ENCODE results near the gene HK2. TPM values are rescaled to one million over a fixed set of nuclear protein-coding genes. Genes with fewer than 3 reads are reported as not detected.

Gene HK2
- total RNA-seq = 18.7 TPM

DNA sequence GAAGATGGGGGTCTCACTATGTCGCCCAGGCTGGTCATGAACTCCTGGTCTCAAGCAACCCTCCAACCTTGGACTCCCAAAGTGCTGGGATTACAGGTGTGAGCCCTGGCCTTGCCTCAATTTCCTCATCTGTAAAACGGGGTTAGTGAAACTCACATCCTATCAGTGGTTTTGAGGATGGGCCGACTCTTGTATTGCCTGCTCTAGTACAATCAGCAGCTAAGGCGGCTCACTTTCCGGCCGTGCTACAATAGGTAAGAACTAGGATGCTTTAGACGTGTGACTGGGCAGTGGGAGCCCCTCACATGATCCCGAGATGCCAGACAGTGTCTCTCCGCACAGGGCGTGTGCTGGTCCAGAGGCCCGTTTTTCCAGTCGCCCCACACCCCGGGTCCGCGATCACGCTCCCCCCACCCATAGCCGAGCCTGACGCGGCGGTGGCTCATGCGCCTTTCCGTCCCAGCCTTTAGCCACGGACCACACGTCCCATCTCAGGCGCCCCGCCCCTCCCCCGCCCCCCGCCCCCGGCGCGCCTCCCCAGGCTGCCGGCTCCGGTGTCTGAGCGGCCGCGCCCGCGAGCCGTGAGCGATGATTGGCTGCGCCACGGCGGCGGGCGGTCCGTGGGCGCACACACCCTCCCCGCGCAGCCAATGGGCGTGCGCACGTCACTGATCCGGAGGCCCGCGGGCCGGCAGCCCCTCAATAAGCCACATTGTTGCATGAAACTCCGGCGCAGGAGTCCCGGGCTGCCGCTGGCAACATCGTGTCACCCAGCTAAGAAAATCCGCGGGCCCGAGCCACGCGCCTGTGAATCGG, at the start of gene HK2:
Gene HK2 (plus strand): TSS at position 710 of the 816 bp plus-strand sequence. CDS start 454 bp downstream, outside the sequence.

Other genes with a start within 250 kb of the HK2 start
- gene M1AP, start 185.8 kb upstream of the HK2 start, total RNA-seq = 0.47 TPM
- 4.0 TPM for gene SEMA4F, start 179.9 kb upstream of the HK2 start, total RNA-seq
- gene POLE4, start 124.5 kb downstream of the HK2 start, total RNA-seq = 25.9 TPM